Neural cell (in vitro differentiated cells): ENCODE measurements around the gene TSPAN31.

Experiments used
- EZH2 ChIP-seq: fragments of 200-600, 300-800 bp; shearing (Covaris generic), sonication (generic); IDR thresholded peaks from 2 replicates; pipeline ENCODE4 v1.6.1; 2014; ENCODE audit warnings: antibody characterized with exemption, low read length, borderline replicate concordance, mild to moderate bottlenecking; ENCODE audit not compliant: insufficient read depth, poor library complexity, severe bottlenecking
- POLR2AphosphoS5 ChIP-seq: IDR thresholded peaks from 2 replicates; pipeline ENCODE4 v1.6.1; 2012
- RAD21 ChIP-seq: fragments of 450-650 bp; conservative IDR thresholded peaks from 2 replicates; pipeline ENCODE4 v1.6.1; 2014; ENCODE audit warnings: antibody characterized with exemption, mild to moderate bottlenecking, moderate library complexity
- SMC3 ChIP-seq: fragments of 450-650 bp; conservative IDR thresholded peaks from 2 replicates; pipeline ENCODE4 v1.6.1; 2014; ENCODE audit warnings: antibody characterized with exemption, mild to moderate bottlenecking, moderate library complexity; ENCODE audit not compliant: poor library complexity
- TAF1 ChIP-seq: IDR thresholded peaks from 2 replicates; pipeline ENCODE4 v1.6.1; 2012; ENCODE audit warnings: low read depth
- TF ChIP-seq, protein P1 (sequence below): fragments of 450-650 bp; IDR thresholded peaks from 2 replicates; pipeline ENCODE4 v1.5.1; 2014; ENCODE audit warnings: antibody characterized with exemption, mild to moderate bottlenecking, moderate library complexity; ENCODE audit not compliant: poor library complexity, severe bottlenecking

DNA sequence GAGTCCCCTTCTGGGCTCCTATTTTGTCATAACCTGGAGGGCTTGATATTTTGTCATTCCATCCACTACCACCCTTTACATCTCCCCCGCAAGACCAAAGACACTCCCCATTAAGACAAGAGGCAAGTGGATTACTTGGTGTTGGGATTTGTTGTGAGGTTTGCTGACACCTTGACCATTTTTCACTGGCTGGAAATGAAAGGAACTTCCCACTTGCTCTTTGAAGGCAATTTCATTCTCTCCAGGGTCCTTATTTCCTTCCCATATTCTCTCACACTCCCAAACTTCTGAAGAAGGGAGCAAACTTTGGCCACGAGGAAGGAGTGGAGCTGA is 21.2 kb upstream of the TSPAN31 start:
- TF ChIP-seq, protein P1, sequence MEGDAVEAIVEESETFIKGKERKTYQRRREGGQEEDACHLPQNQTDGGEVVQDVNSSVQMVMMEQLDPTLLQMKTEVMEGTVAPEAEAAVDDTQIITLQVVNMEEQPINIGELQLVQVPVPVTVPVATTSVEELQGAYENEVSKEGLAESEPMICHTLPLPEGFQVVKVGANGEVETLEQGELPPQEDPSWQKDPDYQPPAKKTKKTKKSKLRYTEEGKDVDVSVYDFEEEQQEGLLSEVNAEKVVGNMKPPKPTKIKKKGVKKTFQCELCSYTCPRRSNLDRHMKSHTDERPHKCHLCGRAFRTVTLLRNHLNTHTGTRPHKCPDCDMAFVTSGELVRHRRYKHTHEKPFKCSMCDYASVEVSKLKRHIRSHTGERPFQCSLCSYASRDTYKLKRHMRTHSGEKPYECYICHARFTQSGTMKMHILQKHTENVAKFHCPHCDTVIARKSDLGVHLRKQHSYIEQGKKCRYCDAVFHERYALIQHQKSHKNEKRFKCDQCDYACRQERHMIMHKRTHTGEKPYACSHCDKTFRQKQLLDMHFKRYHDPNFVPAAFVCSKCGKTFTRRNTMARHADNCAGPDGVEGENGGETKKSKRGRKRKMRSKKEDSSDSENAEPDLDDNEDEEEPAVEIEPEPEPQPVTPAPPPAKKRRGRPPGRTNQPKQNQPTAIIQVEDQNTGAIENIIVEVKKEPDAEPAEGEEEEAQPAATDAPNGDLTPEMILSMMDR: no peak
- TF ChIP-seq POLR2AphosphoS5 (no peak), SMC3 (no peak), RAD21 (no peak), TAF1 (no peak), EZH2 (no peak)
